GM21717 (cell line): ENCODE results near the gene QRFP.
"Not testable (repeated sequence)": the region's sequence is repeated elsewhere in the genome, so short reads cannot be mapped to it uniquely, and the experiment has no call there.

Experiments
- ATAC-seq: cut with Tn5 transposase; IDR thresholded peaks from one replicate; pipeline ENCODE4 v1.9.1; 2021; ENCODE audit warnings: mild to moderate bottlenecking, moderate library complexity; ENCODE audit not compliant: unreplicated experiment

The QRFP gene

GRCh38 chr9:130854835-130855234 is 41.8 kb downstream of the QRFP start:
- ATAC-seq = no peak

GRCh38 chr9:130854092-130854491 is 42.5 kb downstream of the QRFP start:
- ATAC-seq = no peak

GRCh38 chr9:130852801-130853200 is 43.8 kb downstream of the QRFP start:
- no peak for ATAC-seq

- ATAC-seq = no peak
Measured at GRCh38 chr9:130849356-130849755, 47.3 kb downstream of the QRFP start.

GRCh38 chr9:130848514-130848913 is 48.1 kb downstream of the QRFP start:
- ATAC-seq = not testable (repeated sequence)

GRCh38 chr9:130847306-130848217 is 49.0 kb downstream of the QRFP start:
- ATAC-seq = no peak

GRCh38 chr9:130846487-130847305 is 49.9 kb downstream of the QRFP start:
- ATAC-seq = no peak

- ATAC-seq = no peak
Measured at GRCh38 chr9:130845901-130846481, 50.6 kb downstream of the QRFP start.

GRCh38 chr9:130845254-130845653 is 51.4 kb downstream of the QRFP start:
- no peak for ATAC-seq

- no peak for ATAC-seq
Measured at GRCh38 chr9:130844044-130844451, 52.6 kb downstream of the QRFP start.

- no peak for ATAC-seq
Measured at GRCh38 chr9:130843049-130843908, 53.3 kb downstream of the QRFP start.
